Spleen (tissue), 7 donors: Measurements from ENCODE around the gene ATE1.

Source experiments
- CTCF ChIP-seq, 11 experiments: fragments of 200-600 bp in 7 of 11; fragments of 450-650 bp in 4 of 11; sonication (generic) in 4 of 11; IDR thresholded peaks in 8 of 11; conservative IDR thresholded peaks in 3 of 11; 1 replicate in 7 of 11; 2 replicates in 4 of 11; pipeline versions ENCODE4 v1.4.0 to v1.8.0; 2016 to 2021; ENCODE audit warnings: antibody characterized with exemption in 11 of 11, inconsistent platforms in 4 of 11, mild to moderate bottlenecking in 1 of 11
- POLR2A ChIP-seq, 3 donors: fragments of 450-650 bp; IDR thresholded peaks; one replicate each; pipeline ENCODE4 v1.5.1; 2017; ENCODE audit warnings: antibody characterized with exemption in 3 of 3, mild to moderate bottlenecking in 1 of 3
- POLR2AphosphoS5 ChIP-seq, 3 donors: sonication (generic); formaldehyde crosslinking; IDR thresholded peaks; one replicate each; pipeline ENCODE4 v1.5.1; 2017; ENCODE audit warnings: antibody characterized with exemption in 3 of 3
- donor health status: DM: no; HTN: no; CAD: no; lungs with moderate emphysema.
- donor health status: DM: no; HTN: no; CAD: no.
- donor health status: DM: no; HTN: no; CAD: no.

GRCh38 chr10:121841862-121842261 is 86.0 kb downstream of the ATE1 start:
- TF ChIP-seq CTCF (IDR thresholded peaks at IDR 0.05 in 8 of 11, conservative IDR thresholded peaks at IDR 0.05 in 3 of 11) (no peak), POLR2AphosphoS5 (IDR thresholded peaks at IDR 0.05) (no peak), POLR2A (IDR thresholded peaks at IDR 0.05) (no peak)
